Hematopoietic multipotent progenitor cell treated with erythropoietin and hydrocortisone succinate and interleukin-3 and kit ligand, for 15 days (in vitro differentiated cells): ENCODE results near the gene SPCS3.

ENCODE experiments used
- DNase-seq: peaks from one replicate; pipeline ENCODE4 v3.0.0-alpha.2; 2015; ENCODE audit warnings: low spot score

Gene SPCS3

GRCh38 chr4:176350671-176351070 lies 30.9 kb downstream of the SPCS3 start:
- DNase-seq = no peak

GRCh38 chr4:176354884-176355283 lies 35.1 kb downstream of the SPCS3 start:
- no peak for DNase-seq

GRCh38 chr4:176357359-176358082 lies 37.8 kb downstream of the SPCS3 start:
- no peak for DNase-seq

GRCh38 chr4:176358083-176358469 lies 38.3 kb downstream of the SPCS3 start:
- no peak for DNase-seq

GRCh38 chr4:176359590-176359989 lies 39.8 kb downstream of the SPCS3 start:
- no peak for DNase-seq

GRCh38 chr4:176360446-176360845 lies 40.7 kb downstream of the SPCS3 start:
- no peak for DNase-seq

- DNase-seq = no peak
Measured at GRCh38 chr4:176363072-176363471, 43.3 kb downstream of the SPCS3 start.

GRCh38 chr4:176367771-176368465 lies 48.2 kb downstream of the SPCS3 start:
- DNase-seq = no peak

- DNase-seq = no peak
Measured at GRCh38 chr4:176376032-176376614, 56.4 kb downstream of the SPCS3 start.

- no peak for DNase-seq
Measured at GRCh38 chr4:176377780-176378179, 58.0 kb downstream of the SPCS3 start.

GRCh38 chr4:176380352-176381157 lies 60.8 kb downstream of the SPCS3 start:
- DNase-seq = no peak
